Forelimb muscle (tissue), 1 donor: ENCODE data around the gene RPL15. TPM values are rescaled to one million over a fixed set of nuclear protein-coding genes. Genes with fewer than 3 reads are reported as not detected.

ENCODE experiments used
- DNase-seq: peaks from one replicate; pipeline ENCODE4 v3.0.0-alpha.2; 2013; ENCODE audit warnings: low read depth
- polyA plus RNA-seq: library from polyadenylated mRNA; unstranded; fragments of 120-200 nt; gene quantifications from one replicate; pipeline ENCODE4 v1.2.1, GENCODE V29; 2013; ENCODE audit not compliant: insufficient read length

The RPL15 gene
- polyA plus RNA-seq, 1 donor: 2,583 TPM

- no peak for DNase-seq
These were observed 11.6 kb downstream of the RPL15 start for GRCh38 chr3:23928524-23928923.

DNA sequence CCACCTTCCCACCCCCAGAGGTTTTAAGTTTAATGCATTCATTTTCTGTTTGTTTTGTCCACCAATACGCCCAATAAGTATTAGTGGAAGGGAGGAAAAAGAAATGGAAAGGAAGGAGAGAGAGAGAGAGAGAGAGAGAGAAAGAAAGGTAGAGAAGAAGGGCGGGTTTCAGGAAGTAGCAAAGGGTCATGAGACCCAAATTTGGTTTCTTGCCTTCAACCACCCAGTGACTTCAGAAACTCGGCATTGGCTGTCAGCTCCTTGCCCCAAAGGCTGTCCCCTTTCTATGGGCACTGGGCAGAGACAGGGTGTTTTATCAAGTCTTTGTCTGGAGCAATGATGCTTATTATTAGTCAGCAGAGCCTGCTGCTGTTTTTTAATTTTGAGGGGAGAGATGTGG is 14.7 kb downstream of the RPL15 start:
- no peak for DNase-seq

- DNase-seq: no peak
These were observed 15.6 kb downstream of the RPL15 start for GRCh38 chr3:23932571-23932970.

DNA sequence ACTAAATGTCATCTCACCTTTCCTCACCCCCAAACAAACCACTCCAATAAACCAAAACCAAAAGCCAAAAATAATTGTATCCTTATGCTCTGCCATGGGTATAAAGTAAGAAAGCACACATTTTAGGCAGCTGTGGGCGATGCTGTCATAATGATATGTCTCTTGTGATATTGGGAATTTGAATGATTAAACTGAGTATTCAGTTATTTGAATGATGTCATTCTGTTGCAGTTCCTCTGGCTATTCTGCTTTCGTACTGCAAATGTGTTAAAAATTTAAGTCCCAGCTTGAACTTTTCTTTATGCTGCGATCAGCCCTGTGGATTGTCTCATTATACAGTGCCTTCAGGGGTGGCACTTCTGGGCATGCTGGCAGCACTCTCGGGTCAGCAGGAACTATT is 17.3 kb downstream of the RPL15 start:
- no peak for DNase-seq

DNA sequence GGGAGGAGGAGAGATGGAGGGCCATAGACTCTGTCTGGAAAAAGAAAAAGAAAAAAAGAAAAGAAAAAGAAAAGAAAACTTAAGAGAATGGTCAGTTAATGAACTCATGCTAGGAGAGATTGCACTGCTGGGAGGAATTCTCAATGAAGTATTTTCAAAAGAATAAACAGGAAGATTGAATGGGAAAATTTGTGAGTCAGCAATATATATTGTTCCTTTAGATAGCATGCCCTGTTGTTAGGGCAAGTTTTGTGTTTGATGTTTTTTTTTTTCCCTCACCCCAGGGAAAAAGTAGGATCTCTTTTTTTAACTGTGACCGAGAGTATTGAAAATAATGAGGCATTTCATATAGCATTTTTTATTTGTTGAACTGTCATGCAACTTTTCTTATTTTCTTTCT is 20.4 kb downstream of the RPL15 start:
- DNase-seq: no peak

- no peak for DNase-seq
These were observed 21.8 kb downstream of the RPL15 start for GRCh38 chr3:23938688-23939087.

GRCh38 chr3:23940775-23941174 is 23.8 kb downstream of the RPL15 start:
- no peak for DNase-seq

GRCh38 chr3:23941440-23941839 is 24.5 kb downstream of the RPL15 start:
- no peak for DNase-seq

- no peak for DNase-seq
These were observed 25.6 kb downstream of the RPL15 start for GRCh38 chr3:23942546-23942945.

DNA sequence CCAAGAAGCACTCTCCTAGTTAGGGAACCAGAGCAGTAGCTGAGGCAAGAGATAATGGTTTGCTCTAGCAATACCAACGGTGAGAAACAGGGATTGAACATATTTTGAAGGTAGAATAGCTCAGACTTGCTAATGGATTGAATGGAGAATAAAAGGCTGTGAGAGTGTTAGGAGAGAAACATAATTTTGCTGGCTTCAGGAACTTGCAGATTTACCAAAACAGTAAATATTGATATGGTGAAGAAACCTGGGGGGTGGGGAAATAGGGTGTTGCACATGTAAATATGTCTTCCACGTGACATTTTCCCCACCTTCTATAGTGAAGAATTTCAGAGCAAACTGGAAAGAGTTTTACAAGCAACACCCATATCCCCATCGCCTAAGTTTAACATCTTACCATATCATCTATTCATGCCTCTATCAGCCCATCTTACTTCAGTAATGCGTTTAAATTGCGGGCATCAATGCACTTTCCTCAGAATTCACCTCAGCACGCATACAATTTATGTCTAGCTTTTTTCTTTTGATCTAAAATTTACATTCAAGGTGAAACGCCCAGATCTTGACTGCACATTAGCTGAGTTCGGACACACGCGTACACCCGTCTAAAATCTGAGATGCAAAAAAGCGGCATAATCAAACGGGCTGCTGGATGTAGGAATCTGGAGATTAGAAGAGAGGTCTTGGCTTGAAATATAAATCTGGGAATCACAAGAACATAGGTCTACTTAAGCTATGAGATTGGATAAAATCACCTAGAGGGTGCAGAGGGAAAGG is 27.3 kb downstream of the RPL15 start:
- no peak for DNase-seq

GRCh38 chr3:23944861-23945662 is 28.1 kb downstream of the RPL15 start, which contains the start of gene NR1D2:
NR1D2 (plus strand) TSS chr3:23945286; CDS start chr3:23945579, 293 bp downstream.
- peak; percentile 60 for DNase-seq

- no peak for DNase-seq
These were observed 28.7 kb downstream of the RPL15 start for GRCh38 chr3:23945663-23945912.

- peak; percentile 80 for DNase-seq
These were observed 29.2 kb downstream of the RPL15 start for GRCh38 chr3:23945913-23946687.

DNA sequence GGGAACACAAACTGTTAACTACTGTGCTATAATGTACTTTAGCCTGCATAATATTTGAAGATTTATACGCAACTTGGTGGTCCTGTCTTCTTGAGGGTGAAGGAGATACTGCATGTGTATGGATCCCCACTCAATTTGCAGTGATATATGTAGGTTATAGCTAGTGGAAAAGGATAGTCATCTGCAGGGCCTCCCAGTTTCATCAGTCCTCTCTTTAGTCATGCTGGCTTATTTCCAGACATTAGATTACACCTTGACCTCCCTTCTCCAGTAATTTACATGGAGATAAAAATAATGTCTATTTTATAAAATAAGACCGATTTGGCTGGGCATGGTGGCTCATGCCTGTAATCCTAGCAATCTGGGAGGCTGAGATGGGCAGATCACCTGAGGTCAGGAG is 31.8 kb downstream of the RPL15 start:
- no peak for DNase-seq

GRCh38 chr3:23949784-23950183 is 32.9 kb downstream of the RPL15 start:
- no peak for DNase-seq

GRCh38 chr3:23950293-23950692 is 33.4 kb downstream of the RPL15 start:
- no peak for DNase-seq

DNA sequence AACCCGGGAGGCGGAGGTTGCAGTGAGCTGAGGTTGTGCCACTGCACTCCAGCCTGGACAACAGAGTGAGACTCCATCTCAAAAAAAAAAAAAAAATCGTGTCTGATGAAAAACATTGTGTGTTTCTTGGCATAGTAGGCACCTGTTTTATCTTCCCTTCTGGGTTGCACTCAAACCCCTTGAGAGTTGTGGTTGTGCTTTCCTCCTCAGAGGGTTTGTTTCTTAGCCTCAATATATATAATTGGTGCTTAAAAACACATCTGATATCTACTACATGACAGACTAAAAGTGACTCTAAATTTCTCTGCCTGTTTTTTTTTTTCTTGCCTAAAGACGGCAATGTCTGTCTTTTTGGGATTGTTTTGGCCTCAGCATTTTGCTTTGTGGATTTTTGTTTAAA is 35.7 kb downstream of the RPL15 start:
- no peak for DNase-seq

DNA sequence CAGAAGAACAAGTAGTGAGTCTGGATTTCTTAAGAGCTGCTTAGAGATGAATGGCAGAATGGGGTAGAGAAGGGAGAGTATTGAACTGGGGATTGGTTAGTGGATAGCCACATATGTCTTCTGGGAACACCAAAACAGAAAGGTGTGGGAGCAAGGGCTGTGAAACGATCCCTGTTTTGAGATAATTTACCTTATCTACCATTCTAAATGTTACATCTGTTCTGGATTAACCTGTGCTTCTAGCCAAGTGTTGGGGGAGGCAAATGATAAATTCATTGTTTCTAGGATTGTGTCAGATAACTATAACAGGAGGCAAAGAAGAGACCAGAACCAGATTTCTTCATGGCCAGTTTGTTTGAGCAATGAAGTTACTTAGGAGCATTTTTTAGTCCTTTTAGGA is 36.6 kb downstream of the RPL15 start:
- DNase-seq: no peak

GRCh38 chr3:23954144-23954543 is 37.2 kb downstream of the RPL15 start:
- no peak for DNase-seq

DNA sequence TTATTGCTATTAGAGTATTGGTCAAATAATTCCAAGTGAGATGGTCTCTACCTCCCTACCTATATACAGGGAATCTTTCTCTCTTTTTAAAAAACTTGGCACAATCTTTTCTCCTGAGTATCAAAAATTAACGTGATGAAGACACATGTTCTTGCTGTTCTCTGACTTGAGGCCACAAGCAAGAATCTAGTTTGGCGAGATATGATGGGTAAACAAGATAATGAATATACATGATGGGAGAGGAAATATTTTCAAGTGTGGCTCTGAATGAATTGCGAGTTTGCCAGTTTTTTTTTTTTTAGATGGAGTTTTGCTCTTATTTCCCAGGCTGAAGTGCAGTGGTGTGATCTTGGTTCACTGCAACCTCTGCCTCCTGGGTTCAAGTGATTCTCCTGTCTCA is 39.8 kb downstream of the RPL15 start:
- DNase-seq: no peak

DNA sequence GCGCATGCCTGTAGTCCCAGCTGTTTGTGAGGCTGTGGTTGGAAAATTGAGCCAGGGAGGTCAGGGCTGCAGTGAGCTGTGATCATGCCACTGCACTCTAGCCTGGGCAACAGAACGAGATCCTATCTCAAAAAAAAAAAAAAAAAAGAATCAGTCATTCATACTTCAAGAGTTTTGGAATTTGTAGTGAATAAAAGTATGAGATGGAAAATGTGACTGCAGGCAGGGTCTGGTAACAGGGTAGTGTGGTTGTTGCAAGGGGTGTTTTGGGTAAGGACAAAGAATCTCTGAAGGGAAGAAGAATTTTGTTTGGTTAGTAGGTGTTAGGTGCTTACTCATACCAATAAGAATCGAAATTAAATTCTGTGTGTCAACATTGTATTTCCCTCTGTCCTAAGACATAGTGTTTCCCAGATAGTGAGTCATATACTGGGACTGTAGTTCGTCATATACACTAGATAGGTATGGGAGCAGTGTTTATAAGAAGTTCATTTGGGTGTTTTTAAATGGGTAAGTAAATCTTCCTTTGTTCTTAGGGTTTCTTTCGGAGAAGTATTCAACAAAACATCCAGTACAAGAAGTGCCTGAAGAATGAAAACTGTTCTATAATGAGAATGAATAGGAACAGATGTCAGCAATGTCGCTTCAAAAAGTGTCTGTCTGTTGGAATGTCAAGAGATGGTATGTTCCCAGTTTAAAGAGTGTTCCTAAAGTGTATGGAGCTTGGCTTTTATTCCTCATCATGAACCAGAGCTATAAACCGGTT is 42.4 kb downstream of the RPL15 start:
- DNase-seq: no peak

DNA sequence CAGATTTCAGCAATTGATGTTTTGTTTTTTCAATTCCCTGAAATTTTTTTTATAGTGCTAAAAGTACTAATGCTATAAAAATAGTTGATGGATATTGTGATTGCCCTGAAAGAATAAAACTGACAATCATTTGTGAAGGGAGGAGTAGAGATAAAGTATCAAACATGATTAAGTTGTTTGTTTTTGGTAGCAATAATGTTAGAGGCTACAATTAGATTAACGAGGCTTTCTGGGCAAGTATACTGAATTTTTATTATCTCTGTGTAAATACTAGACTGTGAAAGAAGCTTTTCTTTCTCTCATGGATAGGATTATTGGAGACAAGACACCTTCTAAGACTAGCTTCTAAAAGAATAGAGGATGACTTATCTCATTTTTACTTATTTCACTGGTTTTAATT is 43.7 kb downstream of the RPL15 start:
- DNase-seq: no peak
